Caco-2 (cell line): ENCODE data around the gene BEST3. TPM values are rescaled to one million over a fixed set of nuclear protein-coding genes. Genes with fewer than 3 reads are reported as not detected.

Experiments
- BruUV-seq: library from RNA; stranded (reverse); fragments of 400-500 nt; replicated peaks from 2 replicates; lab custom pipeline; 2021; lab: Mats Ljungman, UMichigan
- CTCF ChIA-PET: fragments of 300-600 bp; sonication (Branson Sonifier 250); formaldehyde crosslinking; loops from one replicate; lab custom pipeline; 2022; ENCODE audit warnings: antibody characterized with exemption; lab: Charles Lee
- POLR2A ChIA-PET: fragments of 300-600 bp; sonication (Branson Sonifier 250); formaldehyde crosslinking; loops from one replicate; lab custom pipeline; 2022; ENCODE audit warnings: antibody characterized with exemption; lab: Charles Lee
- DNase-seq, 2 experiments: peaks; one replicate each; pipeline versions ENCODE4 v3.0.0 to v3.0.0-alpha.2; 2020 to 2022
- H3K27me3 ChIP-seq: replicated peaks from 2 replicates; pipeline ENCODE4 v1.6.0; 2011; ENCODE audit warnings: low read length; ENCODE audit not compliant: control insufficient read depth, insufficient read depth
- H3K36me3 ChIP-seq: 2 replicates; pipeline ENCODE4 v1.5.1; 2011; ENCODE audit warnings: low read length; ENCODE audit not compliant: control insufficient read depth, insufficient read depth
- H3K4me1 ChIP-seq: fragments of 250-450 bp; sonication (Bioruptor Pico); 2 replicates; pipeline ENCODE4 v1.5.1; 2020; ENCODE audit warnings: mild to moderate bottlenecking
- H3K4me3 ChIP-seq: 2 replicates; pipeline ENCODE4 v1.5.1; 2011; ENCODE audit warnings: low read depth, mild to moderate bottlenecking, control low read depth, low read length
- H3K9me3 ChIP-seq: fragments of 250-450 bp; sonication (Bioruptor Pico); 2 replicates; pipeline ENCODE4 v1.5.1; 2020; ENCODE audit warnings: mild to moderate bottlenecking, moderate library complexity
- H3K27ac Mint-ChIP-seq: one replicate; pipeline ENCODE4 v1.8.0; 2022; ENCODE audit warnings: mixed read lengths; ENCODE audit not compliant: unreplicated experiment
- H3K27me3 Mint-ChIP-seq: one replicate; pipeline ENCODE4 v1.8.0; 2022; ENCODE audit warnings: mixed read lengths; ENCODE audit not compliant: insufficient read depth, unreplicated experiment
- H3K36me3 Mint-ChIP-seq: one replicate; pipeline ENCODE4 v1.8.0; 2022; ENCODE audit warnings: mild to moderate bottlenecking, mixed read lengths; ENCODE audit not compliant: insufficient read depth, unreplicated experiment
- H3K4me1 Mint-ChIP-seq: one replicate; pipeline ENCODE4 v1.8.0; 2022; ENCODE audit warnings: low read depth, mixed read lengths; ENCODE audit not compliant: unreplicated experiment
- H3K4me3 Mint-ChIP-seq: one replicate; pipeline ENCODE4 v1.8.0; 2022; ENCODE audit warnings: mild to moderate bottlenecking, moderate library complexity, mixed read lengths; ENCODE audit not compliant: unreplicated experiment
- H3K9me3 Mint-ChIP-seq: one replicate; pipeline ENCODE4 v1.8.0; 2022; ENCODE audit warnings: mixed read lengths; ENCODE audit not compliant: unreplicated experiment
- intact Hi-C: fragments of 100-400 bp; cut with micrococcal nuclease; formaldehyde crosslinking; loops from one replicate; pipeline ENCODE4 v1.10.0; 2022; ENCODE audit not compliant: unreplicated experiment
- total RNA-seq: library from RNA; stranded (reverse); gene quantifications from 2 replicates; pipeline ENCODE4 v1.2.3, GENCODE V29; 2022
- TF ChIP-seq, protein P1 (sequence below), 2 experiments: fragments of 200-600 bp in 1 of 2; IDR thresholded peaks; 1 replicate in 1 of 2; 2 replicates in 1 of 2; pipeline versions ENCODE4 v1.5.1 to v1.8.0; 2011 to 2022; ENCODE audit warnings: antibody characterized with exemption in 1 of 2, control low read depth in 1 of 2, inconsistent platforms in 1 of 2, low read depth in 1 of 2, low read length in 1 of 2, mild to moderate bottlenecking in 1 of 2, moderate library complexity in 1 of 2; ENCODE audit not compliant: insufficient read depth in 1 of 2, severe bottlenecking in 1 of 2, unreplicated experiment in 1 of 2

Gene BEST3
- total RNA-seq, 1 experiment from 2014 or later, result 1.3 TPM

DNA sequence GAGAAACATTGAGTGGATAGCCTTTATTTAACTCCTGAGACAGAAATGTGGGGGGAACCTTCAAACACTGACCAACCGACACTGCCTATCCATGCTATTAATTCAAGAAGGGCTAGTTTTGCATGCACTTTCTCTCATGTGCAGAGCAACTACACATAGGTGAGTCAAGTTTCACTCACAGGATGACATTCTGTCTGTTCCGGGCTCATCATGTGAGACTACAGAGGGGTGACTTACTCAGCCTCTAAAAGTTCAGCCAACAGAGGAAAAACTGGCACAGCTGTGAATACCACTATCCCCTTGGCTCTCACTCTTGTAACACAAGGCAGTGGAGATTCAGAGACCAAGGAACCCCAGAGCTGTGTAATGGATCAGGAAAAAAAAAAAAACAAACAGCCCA is 13.3 kb downstream of the BEST3 start:
- H3K4me3 Mint-ChIP-seq, result no peak overlapping the region
- ChIA-PET POLR2A (no interaction called here), CTCF (interaction anchor here (0.6 kb wide), 1 partner anchor 845 kb away, joined by 3 read pairs; no protein-coding TSS in a partner anchor)
- H3K27me3 Mint-ChIP-seq, result no peaks in the 10 kb centered on the region
- TF ChIP-seq, protein P1, sequence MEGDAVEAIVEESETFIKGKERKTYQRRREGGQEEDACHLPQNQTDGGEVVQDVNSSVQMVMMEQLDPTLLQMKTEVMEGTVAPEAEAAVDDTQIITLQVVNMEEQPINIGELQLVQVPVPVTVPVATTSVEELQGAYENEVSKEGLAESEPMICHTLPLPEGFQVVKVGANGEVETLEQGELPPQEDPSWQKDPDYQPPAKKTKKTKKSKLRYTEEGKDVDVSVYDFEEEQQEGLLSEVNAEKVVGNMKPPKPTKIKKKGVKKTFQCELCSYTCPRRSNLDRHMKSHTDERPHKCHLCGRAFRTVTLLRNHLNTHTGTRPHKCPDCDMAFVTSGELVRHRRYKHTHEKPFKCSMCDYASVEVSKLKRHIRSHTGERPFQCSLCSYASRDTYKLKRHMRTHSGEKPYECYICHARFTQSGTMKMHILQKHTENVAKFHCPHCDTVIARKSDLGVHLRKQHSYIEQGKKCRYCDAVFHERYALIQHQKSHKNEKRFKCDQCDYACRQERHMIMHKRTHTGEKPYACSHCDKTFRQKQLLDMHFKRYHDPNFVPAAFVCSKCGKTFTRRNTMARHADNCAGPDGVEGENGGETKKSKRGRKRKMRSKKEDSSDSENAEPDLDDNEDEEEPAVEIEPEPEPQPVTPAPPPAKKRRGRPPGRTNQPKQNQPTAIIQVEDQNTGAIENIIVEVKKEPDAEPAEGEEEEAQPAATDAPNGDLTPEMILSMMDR (IDR thresholded peaks at IDR 0.05; ENCODE audit: insufficient read depth in 1 of 2, low read depth in 1 of 2, low read length in 1 of 2, severe bottlenecking in 1 of 2, unreplicated experiment in 1 of 2), result no peak
- Histone ChIP-seq H3K36me3 (no peaks in the 10 kb centered on the region), H3K4me1 (peaks cover 31% of the 10 kb centered on the region), H3K27me3 (no peaks in the 10 kb centered on the region), H3K4me3 (no peak overlapping the region), H3K9me3 (no peaks in the 10 kb centered on the region)
- H3K27ac Mint-ChIP-seq, result no peak overlapping the region
- no peaks in the 10 kb centered on the region for H3K36me3 Mint-ChIP-seq
- H3K4me1 Mint-ChIP-seq, result peaks cover 23% of the 10 kb centered on the region
- no peaks in the 10 kb centered on the region for H3K9me3 Mint-ChIP-seq
- intact Hi-C loops, result no loop called here
- no TSS peak for BruUV-seq
- no peak for DNase-seq

DNA sequence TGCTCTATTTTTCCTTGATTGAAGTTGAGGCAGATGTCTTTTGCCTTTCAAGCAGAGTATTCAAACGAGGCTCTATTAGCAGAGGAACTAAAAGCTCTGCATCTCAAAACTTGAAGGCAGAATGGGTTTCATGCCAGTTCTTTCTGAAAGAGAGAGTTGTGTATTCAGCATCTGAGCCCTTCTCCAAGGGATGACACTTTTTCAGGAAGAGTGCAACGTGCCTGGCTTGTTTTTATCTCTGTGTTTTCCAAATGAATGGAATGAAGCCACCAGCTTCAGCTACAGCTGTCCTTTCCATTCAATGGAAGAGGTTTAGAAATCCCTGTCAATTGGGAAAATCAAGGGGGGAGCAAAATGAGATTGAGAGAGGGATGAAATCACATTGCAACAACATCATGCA is 14.6 kb downstream of the BEST3 start:
- no peak overlapping the region for H3K4me3 ChIP-seq
- H3K27me3 ChIP-seq, result no peaks in the 10 kb centered on the region
- intact Hi-C loops, result no loop called here
- no peaks in the 10 kb centered on the region for H3K9me3 ChIP-seq
- Mint-ChIP-seq H3K9me3 (no peaks in the 10 kb centered on the region), H3K4me1 (peaks cover 23% of the 10 kb centered on the region), H3K36me3 (no peaks in the 10 kb centered on the region), H3K27ac (no peak overlapping the region), H3K27me3 (no peaks in the 10 kb centered on the region), H3K4me3 (no peak overlapping the region)
- TF ChIP-seq, protein P1 (IDR thresholded peaks at IDR 0.05; ENCODE audit: insufficient read depth in 1 of 2, low read depth in 1 of 2, low read length in 1 of 2, severe bottlenecking in 1 of 2, unreplicated experiment in 1 of 2), result no peak
- no peaks in the 10 kb centered on the region for H3K36me3 ChIP-seq
- peaks cover 28% of the 10 kb centered on the region for H3K4me1 ChIP-seq
- no peak for DNase-seq
- CTCF ChIA-PET, result no interaction called here
- POLR2A ChIA-PET, result no interaction called here
- no TSS peak for BruUV-seq

DNA sequence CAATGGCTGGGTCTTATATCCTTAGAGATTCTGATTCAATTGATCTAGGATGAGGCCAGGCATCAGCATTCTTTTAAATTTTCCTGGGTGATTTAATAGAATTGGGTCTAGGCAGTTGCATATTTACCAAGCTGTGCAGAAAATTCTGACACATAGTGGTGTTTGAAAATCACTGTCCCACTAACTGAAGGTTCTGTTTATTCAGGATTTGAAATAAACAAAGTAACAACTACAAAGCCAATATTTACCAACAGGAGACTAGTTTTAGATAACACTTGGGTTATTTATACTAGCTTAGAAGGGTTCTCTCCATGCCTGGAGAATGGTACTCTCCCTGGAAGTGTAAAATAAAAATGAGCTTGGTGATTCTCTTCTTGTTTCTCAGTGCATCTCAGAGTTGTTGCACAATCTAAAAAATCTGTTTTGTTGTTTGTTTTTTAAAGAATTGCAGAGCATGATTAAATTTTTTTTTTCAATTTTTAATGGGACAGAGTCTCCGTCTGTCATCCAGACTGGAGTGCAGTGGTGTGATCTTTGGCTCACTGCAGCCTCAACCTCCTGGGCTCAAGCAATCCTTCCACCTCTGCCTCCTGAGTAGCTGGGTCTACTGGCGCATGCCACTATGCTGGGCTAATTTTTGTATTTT is 16.9 kb downstream of the BEST3 start:
- Mint-ChIP-seq H3K36me3 (no peaks in the 10 kb centered on the region), H3K4me1 (peaks cover 13% of the 10 kb centered on the region), H3K27me3 (no peaks in the 10 kb centered on the region), H3K27ac (no peak overlapping the region), H3K4me3 (no peak overlapping the region), H3K9me3 (no peaks in the 10 kb centered on the region)
- intact Hi-C loops, result no loop called here
- ChIA-PET POLR2A (no interaction called here), CTCF (no interaction called here)
- no TSS peak for BruUV-seq
- DNase-seq, result no peak
- Histone ChIP-seq H3K9me3 (no peaks in the 10 kb centered on the region), H3K36me3 (no peaks in the 10 kb centered on the region), H3K4me1 (peaks cover 5% of the 10 kb centered on the region), H3K27me3 (no peaks in the 10 kb centered on the region), H3K4me3 (no peak overlapping the region)
- TF ChIP-seq, protein P1 (IDR thresholded peaks at IDR 0.05; ENCODE audit: insufficient read depth in 1 of 2, low read depth in 1 of 2, low read length in 1 of 2, severe bottlenecking in 1 of 2, unreplicated experiment in 1 of 2), result no peak
